Measurements from ENCODE around the gene BMPR1B.

The BMPR1B gene

GRCh38 chr4:94732358-94732698 lies 25.4 kb upstream of the BMPR1B start:
- no peak overlapping the region for H3K27ac ChIP-seq (replicated peaks)
- H3K4me3 ChIP-seq (replicated peaks; ENCODE audit: insufficient read depth, low read length) = no peak overlapping the region
- H3K27me3 ChIP-seq (ENCODE audit: insufficient read depth, poor library complexity, severe bottlenecking) = no peaks in the 10 kb centered on the region
- no peak for TF ChIP-seq SPI1 (IDR thresholded peaks at IDR 0.05; ENCODE audit: borderline replicate concordance, low read depth)
- no peak for TF ChIP-seq REST (IDR thresholded peaks at IDR 0.05; ENCODE audit: insufficient replicate concordance, low read depth)
- no peak for TF ChIP-seq POLR2AphosphoS5 (IDR thresholded peaks at IDR 0.05; ENCODE audit: low read depth)
- TF ChIP-seq CTCF (IDR thresholded peaks at IDR 0.05; ENCODE audit: insufficient read depth, low read length) = no peak
- no peak for TF ChIP-seq GABPA (IDR thresholded peaks at IDR 0.05; ENCODE audit: low read depth)
- no peak for DNase-seq (ENCODE audit: low read depth in 1 of 2, low spot score in 1 of 2)

GRCh38 chr4:94739741-94740140 lies 18.0 kb upstream of the BMPR1B start:
- Histone ChIP-seq H3K4me3 (replicated peaks; ENCODE audit: insufficient read depth, low read length) (no peak overlapping the region), H3K27me3 (ENCODE audit: insufficient read depth, poor library complexity, severe bottlenecking) (no peaks in the 10 kb centered on the region), H3K27ac (replicated peaks) (no peak overlapping the region)
- DNase-seq (ENCODE audit: low read depth in 1 of 2, low spot score in 1 of 2) = no peak
- TF ChIP-seq GABPA (IDR thresholded peaks at IDR 0.05; ENCODE audit: low read depth) (no peak), REST (IDR thresholded peaks at IDR 0.05; ENCODE audit: insufficient replicate concordance, low read depth) (no peak), CTCF (IDR thresholded peaks at IDR 0.05; ENCODE audit: insufficient read depth, low read length) (no peak), POLR2AphosphoS5 (IDR thresholded peaks at IDR 0.05; ENCODE audit: low read depth) (no peak), SPI1 (IDR thresholded peaks at IDR 0.05; ENCODE audit: borderline replicate concordance, low read depth) (no peak)

GRCh38 chr4:94741304-94741703 lies 16.5 kb upstream of the BMPR1B start:
- H3K27me3 ChIP-seq (ENCODE audit: insufficient read depth, poor library complexity, severe bottlenecking) = peaks cover 2% of the 10 kb centered on the region
- no peak overlapping the region for H3K4me3 ChIP-seq (replicated peaks; ENCODE audit: insufficient read depth, low read length)
- TF ChIP-seq POLR2AphosphoS5 (IDR thresholded peaks at IDR 0.05; ENCODE audit: low read depth) (no peak), SPI1 (IDR thresholded peaks at IDR 0.05; ENCODE audit: borderline replicate concordance, low read depth) (no peak), CTCF (IDR thresholded peaks at IDR 0.05; ENCODE audit: insufficient read depth, low read length) (no peak), REST (IDR thresholded peaks at IDR 0.05; ENCODE audit: insufficient replicate concordance, low read depth) (no peak), GABPA (IDR thresholded peaks at IDR 0.05; ENCODE audit: low read depth) (no peak)
- DNase-seq (ENCODE audit: low read depth in 1 of 2, low spot score in 1 of 2) = no peak
- no peak overlapping the region for H3K27ac ChIP-seq (replicated peaks)

All from HL-60 (cell line).